Measurements from ENCODE around the gene MATN1.

GRCh38 chr1:30749691-30750583, 26.6 kb upstream of the MATN1 start:
- TF ChIP-seq CTCF (IDR thresholded peaks at IDR 0.05; ENCODE audit: poor library complexity) = no peak
- TF ChIP-seq EZH2 (IDR thresholded peaks at IDR 0.05; ENCODE audit: borderline replicate concordance) = no peak
- TF ChIP-seq EZH2phosphoT487 (IDR thresholded peaks at IDR 0.05; ENCODE audit: low read depth, severe bottlenecking, unreplicated experiment) = no peak
